Astrocyte (in vitro differentiated cells and primary cell): Measurements from ENCODE around the gene ABHD16A. TPM values are rescaled to one million over a fixed set of nuclear protein-coding genes. Genes with fewer than 3 reads are reported as not detected.

Experiments used
- DNase-seq: peaks from one replicate; pipeline ENCODE4 v3.0.0-alpha.2; 2010; ENCODE audit warnings: low read depth
- FAIRE-seq: peaks from 2 replicates; lab custom pipeline; 2011; peaks lifted over from hg19 to GRCh38; lab: Jason Lieb, UNC
- H2AFZ ChIP-seq: 2 replicates; pipeline ENCODE4 v1.6.0; 2012; ENCODE audit warnings: low read depth, low read length, inconsistent platforms
- H3K27ac ChIP-seq: 2 replicates; pipeline ENCODE4 v1.5.1; 2011; ENCODE audit warnings: low read depth, low read length, inconsistent platforms
- H3K27me3 ChIP-seq: 2 replicates; pipeline ENCODE4 v1.6.0; 2011; ENCODE audit warnings: low read length, inconsistent platforms; ENCODE audit not compliant: insufficient read depth
- H3K36me3 ChIP-seq: 2 replicates; pipeline ENCODE4 v1.5.1; 2011; ENCODE audit warnings: low read length, inconsistent platforms; ENCODE audit not compliant: insufficient read depth
- H3K4me1 ChIP-seq: 2 replicates; pipeline ENCODE4 v1.5.1; 2011; ENCODE audit warnings: low read length, inconsistent platforms; ENCODE audit not compliant: insufficient read depth
- H3K4me2 ChIP-seq: 2 replicates; pipeline ENCODE4 v1.6.0; 2012; ENCODE audit warnings: low read length, inconsistent platforms
- H3K4me3 ChIP-seq: 2 replicates; pipeline ENCODE4 v1.5.1; 2011; ENCODE audit warnings: low read depth, mild to moderate bottlenecking, low read length, inconsistent platforms; ENCODE audit not compliant: insufficient read depth
- H3K79me2 ChIP-seq: 2 replicates; pipeline ENCODE4 v1.6.0; 2012; ENCODE audit warnings: mild to moderate bottlenecking, low read length, inconsistent platforms; ENCODE audit not compliant: insufficient read depth
- H3K9ac ChIP-seq: 2 replicates; pipeline ENCODE4 v1.6.0; 2012; ENCODE audit warnings: mild to moderate bottlenecking, low read length, inconsistent platforms
- H3K9me3 ChIP-seq: 2 replicates; pipeline ENCODE4 v1.5.1; 2012; ENCODE audit warnings: low read depth, mild to moderate bottlenecking, low read length, inconsistent platforms; ENCODE audit not compliant: insufficient read depth
- H4K20me1 ChIP-seq: 2 replicates; pipeline ENCODE4 v1.6.0; 2012; ENCODE audit warnings: low read length, inconsistent platforms; ENCODE audit not compliant: insufficient read depth
- H3K27ac Mint-ChIP-seq: one replicate; pipeline ENCODE4 v1.8.0; 2021; ENCODE audit warnings: mild to moderate bottlenecking, mixed read lengths; ENCODE audit not compliant: unreplicated experiment
- H3K27me3 Mint-ChIP-seq: one replicate; pipeline ENCODE4 v1.8.0; 2021; ENCODE audit warnings: low read depth, mixed read lengths; ENCODE audit not compliant: unreplicated experiment
- H3K36me3 Mint-ChIP-seq: one replicate; pipeline ENCODE4 v1.8.0; 2021; ENCODE audit warnings: low read depth, mixed read lengths; ENCODE audit not compliant: unreplicated experiment
- H3K4me1 Mint-ChIP-seq: one replicate; pipeline ENCODE4 v1.8.0; 2021; ENCODE audit warnings: low read depth, mixed read lengths; ENCODE audit not compliant: unreplicated experiment
- H3K4me3 Mint-ChIP-seq: one replicate; pipeline ENCODE4 v1.8.0; 2021; ENCODE audit warnings: mild to moderate bottlenecking, moderate library complexity, mixed read lengths; ENCODE audit not compliant: unreplicated experiment
- H3K9me3 Mint-ChIP-seq: one replicate; pipeline ENCODE4 v1.8.0; 2021; ENCODE audit warnings: mild to moderate bottlenecking, mixed read lengths; ENCODE audit not compliant: unreplicated experiment
- CTCF ChIP-seq: IDR thresholded peaks from 2 replicates; pipeline ENCODE4 v1.5.1; 2011; ENCODE audit warnings: low read depth, mild to moderate bottlenecking, inconsistent platforms, low read length, moderate library complexity; ENCODE audit not compliant: insufficient read depth
- EZH2 ChIP-seq: IDR thresholded peaks from 2 replicates; pipeline ENCODE4 v1.6.1; 2012; ENCODE audit warnings: mild to moderate bottlenecking, low read length, inconsistent platforms; ENCODE audit not compliant: insufficient read depth
- total RNA-seq: library from RNA; stranded (reverse); gene quantifications from 2 replicates; pipeline ENCODE4 v1.2.1, GENCODE V29; 2021

The ABHD16A gene
- total RNA-seq, 1 donor from 2014 or later = 38.3 TPM

- no peak within 1 kb of the TSS for H3K4me3 ChIP-seq
- H2AFZ ChIP-seq = no peak within 1 kb of the TSS
- H3K4me1 Mint-ChIP-seq = peaks cover 15% of the 10 kb centered on the region
- no peak within 1 kb of the TSS for H3K4me3 Mint-ChIP-seq
- FAIRE-seq (no peak), DNase-seq (no peak)
- peaks cover 50% of the 10 kb centered on the region for H4K20me1 ChIP-seq
- peaks cover 7% of the 10 kb centered on the region for H3K4me1 ChIP-seq
- H3K36me3 ChIP-seq = peaks cover 45% of the 10 kb centered on the region
- H3K36me3 Mint-ChIP-seq = peaks cover 18% of the 10 kb centered on the region
- H3K27ac Mint-ChIP-seq = no peak within 1 kb of the TSS
- no peak within 1 kb of the TSS for H3K27ac ChIP-seq
- no peaks in the 10 kb centered on the region for H3K9me3 ChIP-seq
- H3K27me3 Mint-ChIP-seq = no peaks in the 10 kb centered on the region
- H3K9me3 Mint-ChIP-seq = no peaks in the 10 kb centered on the region
- no peaks in the 10 kb centered on the region for H3K27me3 ChIP-seq
- H3K79me2 ChIP-seq = peaks cover 55% of the 10 kb centered on the region
- no peak within 1 kb of the TSS for H3K4me2 ChIP-seq
- TF ChIP-seq CTCF = no peak
- H3K9ac ChIP-seq = no peak within 1 kb of the TSS
Measured at GRCh38 chr6:31669676-31670075, 33.4 kb downstream of the ABHD16A start, which contains the start of gene LY6G5B. TSS of gene LY6G5B (plus strand) at chr6:31669976. CDS start at chr6:31670951, 975 bp downstream.

GRCh38 chr6:31666337-31666965 is 36.7 kb downstream of the ABHD16A start:
- no peaks in the 10 kb centered on the region for H3K27me3 Mint-ChIP-seq
- no peak for TF ChIP-seq EZH2
- TF ChIP-seq CTCF = no peak
- Histone ChIP-seq H3K9me3 (no peaks in the 10 kb centered on the region), H3K27me3 (no peaks in the 10 kb centered on the region), H3K4me2 (peak overlapping the region; percentile 98), H4K20me1 (peaks cover 39% of the 10 kb centered on the region), H3K4me3 (peak overlapping the region; percentile 94), H3K4me1 (peaks cover 24% of the 10 kb centered on the region), H3K79me2 (peaks cover 83% of the 10 kb centered on the region), H3K9ac (peak overlapping the region; percentile 99), H3K36me3 (peaks cover 36% of the 10 kb centered on the region), H2AFZ (peak overlapping the region; percentile 76), H3K27ac (peak overlapping the region; percentile 84)
- DNase-seq = no peak
- peaks cover 30% of the 10 kb centered on the region for H3K4me1 Mint-ChIP-seq
- no peak for FAIRE-seq
- peak overlapping the region; percentile 95 for H3K27ac Mint-ChIP-seq
- H3K4me3 Mint-ChIP-seq = peak overlapping the region; percentile 98
- H3K9me3 Mint-ChIP-seq = no peaks in the 10 kb centered on the region
- peaks cover 14% of the 10 kb centered on the region for H3K36me3 Mint-ChIP-seq
